IMR-90 (cell line): ENCODE measurements around the gene SLBP. TPM values are rescaled to one million over a fixed set of nuclear protein-coding genes. Genes with fewer than 3 reads are reported as not detected.
A peak's percentile ranks its signal among the peaks of the same experiment; 100 is the strongest.

Experiments used
- ATAC-seq: fragments of 200-7000 bp; cut with Tn5 transposase; 2 replicates; pipeline ENCODE4 v1.9.1; 2020; ENCODE audit warnings: low read depth, mild to moderate bottlenecking, moderate library complexity
- BruUV-seq: library from RNA; stranded (reverse); fragments of 400-500 nt; replicated peaks from 2 replicates; lab custom pipeline; 2021; lab: Mats Ljungman, UMichigan
- CTCF ChIA-PET: fragments of 300-600 bp; formaldehyde crosslinking; extraction: SDS; loops from one replicate; lab custom pipeline; 2021; ENCODE audit warnings: antibody characterized with exemption; lab: Yijun Ruan, JAX
- POLR2A ChIA-PET: fragments of 300-600 bp; sonication (Branson Sonifier 250); formaldehyde crosslinking; loops from one replicate; lab custom pipeline; 2022; ENCODE audit warnings: antibody characterized with exemption; ENCODE audit not compliant: unreplicated experiment; lab: Charles Lee
- DNase-seq: peaks from one replicate; pipeline ENCODE4 v3.0.0; 2013
- H2AFZ ChIP-seq: replicated peaks from 2 replicates; pipeline ENCODE3; 2013; ENCODE audit warnings: low read length, mild to moderate bottlenecking; ENCODE audit not compliant: poor library complexity
- H2AK5ac ChIP-seq: 2 replicates; pipeline ENCODE4 v1.6.1; 2013; ENCODE audit warnings: low read depth, low read length, inconsistent platforms
- H2AK9ac ChIP-seq: replicated peaks from 2 replicates; pipeline ENCODE3; 2013; ENCODE audit warnings: mild to moderate bottlenecking, low read depth, low read length, moderate library complexity; ENCODE audit not compliant: poor library complexity
- H2BK120ac ChIP-seq: 2 replicates; pipeline ENCODE4 v1.6.1; 2013; ENCODE audit warnings: low read depth, low read length, inconsistent platforms
- H2BK15ac ChIP-seq: 3 replicates; pipeline ENCODE4 v1.6.1; 2013; ENCODE audit warnings: low read depth, low read length, inconsistent platforms
- H2BK20ac ChIP-seq: 2 replicates; pipeline ENCODE4 v1.6.1; 2013; ENCODE audit warnings: low read depth, mild to moderate bottlenecking, inconsistent platforms, low read length, moderate library complexity
- H2BK5ac ChIP-seq: 2 replicates; pipeline ENCODE4 v1.6.1; 2013; ENCODE audit warnings: mild to moderate bottlenecking, low read depth, low read length, inconsistent platforms; ENCODE audit not compliant: poor library complexity, severe bottlenecking
- H3K14ac ChIP-seq: replicated peaks from 2 replicates; pipeline ENCODE4 v1.6.1; 2013; ENCODE audit warnings: low read depth, low read length, inconsistent platforms
- H3K18ac ChIP-seq: 2 replicates; pipeline ENCODE4 v1.6.1; 2013; ENCODE audit warnings: low read depth, low read length, control low read depth
- H3K23ac ChIP-seq: 2 replicates; pipeline ENCODE4 v1.6.1; 2013; ENCODE audit warnings: low read depth, low read length, inconsistent platforms
- H3K27ac ChIP-seq: 2 replicates; pipeline ENCODE4 v1.5.1; 2013; ENCODE audit warnings: mild to moderate bottlenecking, control low read depth, low read length; ENCODE audit not compliant: insufficient read depth
- H3K27me3 ChIP-seq: 2 replicates; pipeline ENCODE4 v1.6.1; 2013; ENCODE audit warnings: low read length; ENCODE audit not compliant: control insufficient read depth, insufficient read depth
- H3K36me3 ChIP-seq: 2 replicates; pipeline ENCODE4 v1.6.1; 2013; ENCODE audit warnings: low read length, mixed read lengths; ENCODE audit not compliant: control insufficient read depth, insufficient read depth
- H3K4ac ChIP-seq: 2 replicates; pipeline ENCODE4 v1.6.1; 2013; ENCODE audit warnings: low read depth, low read length, inconsistent platforms
- H3K4me1 ChIP-seq: 2 replicates; pipeline ENCODE4 v1.6.1; 2013; ENCODE audit warnings: low read length, mixed read lengths; ENCODE audit not compliant: control insufficient read depth, insufficient read depth
- H3K4me2 ChIP-seq: 2 replicates; pipeline ENCODE4 v1.6.1; 2013; ENCODE audit warnings: low read depth, mild to moderate bottlenecking, control low read depth, low read length, moderate library complexity
- H3K4me3 ChIP-seq: 2 replicates; pipeline ENCODE4 v1.5.1; 2013; ENCODE audit warnings: low read depth, mild to moderate bottlenecking, control low read depth, low read length, moderate library complexity; ENCODE audit not compliant: insufficient read depth
- H3K56ac ChIP-seq: 2 replicates; pipeline ENCODE4 v1.6.1; 2013; ENCODE audit warnings: low read length, inconsistent platforms; ENCODE audit not compliant: insufficient read depth; ENCODE audit errors: extremely low read depth
- H3K79me1 ChIP-seq, 2 experiments: 2 replicates each; pipeline ENCODE4 v1.6.1; 2013; ENCODE audit warnings: low read length in 2 of 2, inconsistent platforms in 1 of 2, low read depth in 1 of 2
- H3K9ac ChIP-seq: 2 replicates; pipeline ENCODE4 v1.6.1; 2013; ENCODE audit warnings: low read depth, low read length, control low read depth
- H3K9me1 ChIP-seq: 2 replicates; pipeline ENCODE4 v1.6.1; 2013; ENCODE audit warnings: low read length, inconsistent platforms; ENCODE audit not compliant: insufficient read depth
- H3K9me3 ChIP-seq: 2 replicates; pipeline ENCODE4 v1.6.1; 2013; ENCODE audit warnings: low read length; ENCODE audit not compliant: control insufficient read depth, insufficient read depth
- H4K20me1 ChIP-seq: 2 replicates; pipeline ENCODE4 v1.6.1; 2013; ENCODE audit warnings: low read length, inconsistent platforms; ENCODE audit not compliant: insufficient read depth
- H4K5ac ChIP-seq: 2 replicates; pipeline ENCODE4 v1.6.1; 2013; ENCODE audit warnings: mild to moderate bottlenecking, low read depth, low read length, control low read depth
- H4K8ac ChIP-seq, 2 experiments: 2 replicates each; pipeline ENCODE4 v1.6.1; 2013; ENCODE audit warnings: low read depth in 2 of 2, low read length in 2 of 2, control low read depth in 1 of 2, inconsistent platforms in 1 of 2
- H4K91ac ChIP-seq: 2 replicates; pipeline ENCODE4 v1.6.1; 2013; ENCODE audit warnings: low read depth, low read length, inconsistent platforms; ENCODE audit not compliant: insufficient read depth
- BHLHE40 ChIP-seq: fragments of 150-350 bp; IDR thresholded peaks from 2 replicates; pipeline ENCODE4 v1.6.1; 2016; ENCODE audit warnings: mild to moderate bottlenecking, low read depth, low read length
- CHD1 ChIP-seq: IDR thresholded peaks from 2 replicates; pipeline ENCODE4 v1.6.1; 2012; ENCODE audit warnings: low read depth, low read length, improper control_type of control experiment
- FOS ChIP-seq: fragments of 150-350 bp; IDR thresholded peaks from 2 replicates; pipeline ENCODE4 v1.6.1; 2016; ENCODE audit warnings: low read depth, low read length
- MAFK ChIP-seq: IDR thresholded peaks from 2 replicates; pipeline ENCODE4 v1.6.1; 2012; ENCODE audit warnings: low read depth, low read length, improper control_type of control experiment
- MAZ ChIP-seq: IDR thresholded peaks from 2 replicates; pipeline ENCODE4 v1.6.1; 2012; ENCODE audit warnings: low read depth, mild to moderate bottlenecking, low read length, improper control_type of control experiment, moderate library complexity, borderline replicate concordance
- MXI1 ChIP-seq: IDR thresholded peaks from 2 replicates; pipeline ENCODE4 v1.6.1; 2012; ENCODE audit warnings: low read depth, mild to moderate bottlenecking, low read length, moderate library complexity, borderline replicate concordance
- NFE2L2 ChIP-seq: fragments of 150-350 bp; IDR thresholded peaks from 2 replicates; pipeline ENCODE4 v1.6.1; 2016; ENCODE audit warnings: low read depth, mild to moderate bottlenecking, low read length
- POLR2A ChIP-seq: IDR thresholded peaks from 2 replicates; pipeline ENCODE4 v1.6.1; 2012; ENCODE audit warnings: mild to moderate bottlenecking, low read depth, low read length
- RAD21 ChIP-seq: IDR thresholded peaks from 2 replicates; pipeline ENCODE4 v1.6.1; 2012; ENCODE audit warnings: low read length, improper control_type of control experiment
- RCOR1 ChIP-seq: IDR thresholded peaks from 2 replicates; pipeline ENCODE4 v1.6.1; 2012; ENCODE audit warnings: mild to moderate bottlenecking, low read length, improper control_type of control experiment; ENCODE audit not compliant: insufficient replicate concordance
- RFX5 ChIP-seq: IDR thresholded peaks from 2 replicates; pipeline ENCODE4 v1.8.0; 2012; ENCODE audit warnings: low read depth, mild to moderate bottlenecking, low read length, moderate library complexity
- SMC3 ChIP-seq: fragments of 150-350 bp; IDR thresholded peaks from 2 replicates; pipeline ENCODE4 v1.6.1; 2016; ENCODE audit warnings: low read depth, mild to moderate bottlenecking, antibody characterized with exemption, low read length, moderate library complexity
- WGBS, 2 experiments: methylation state at CpG; one replicate each; pipeline versions ENCODE4 v1.1.5 to v1.1.7; 2013; ENCODE audit warnings: missing lambda C conversion rate in 2 of 2; ENCODE audit not compliant: insufficient read length in 1 of 2; ENCODE audit errors: extremely low coverage in 2 of 2; 5-methylcytosine and 5-hydroxymethylcytosine counted together
- dilution Hi-C: fragments of 300-500 bp; cut with HindIII; formaldehyde crosslinking; loops from one replicate; pipeline ENCODE4 v1.14.3; 2018; ENCODE audit warnings: low sequenced_read_pairs; ENCODE audit not compliant: unreplicated experiment
- in situ Hi-C: fragments of 300-500 bp; cut with MboI; formaldehyde crosslinking; loops from 3 replicates; pipeline ENCODE4 v1.14.3; 2019; ENCODE audit warnings: low sequenced_read_pairs, inconsistent platforms, mixed read lengths
- intact Hi-C: fragments of 100-400 bp; cut with micrococcal nuclease; formaldehyde crosslinking; loops from 2 replicates; pipeline ENCODE4 v1.10.0; 2022
- polyA plus RNA-seq, 3 experiments: library from polyadenylated mRNA; depleted of rRNA; stranded (reverse); fragments of >200 nt; gene quantifications; 2 replicates each; pipeline ENCODE4 v1.2.3, GENCODE V29; 2012; ENCODE audit warnings: low replicate concordance in 1 of 3
- total RNA-seq: library from RNA; depleted of rRNA; stranded (reverse); fragments of >200 nt; gene quantifications from 2 replicates; pipeline ENCODE4 v1.2.3, GENCODE V29; 2012
- TF ChIP-seq, protein P1 (sequence below): fragments of 150-350 bp; IDR thresholded peaks from 2 replicates; pipeline ENCODE4 v1.6.1; 2016; ENCODE audit warnings: low read depth, mild to moderate bottlenecking, low read length, moderate library complexity, borderline replicate concordance
- TF ChIP-seq, protein P2 (sequence below): conservative IDR thresholded peaks from 2 replicates; pipeline ENCODE4 v1.5.1; 2012; ENCODE audit warnings: mild to moderate bottlenecking, low read depth, low read length, improper control_type of control experiment

SLBP gene
- total and polyA plus RNA-seq, 2 of the 4 experiments (the other 2 are of a cell fraction) = 64.9 to 66.1 TPM

DNA sequence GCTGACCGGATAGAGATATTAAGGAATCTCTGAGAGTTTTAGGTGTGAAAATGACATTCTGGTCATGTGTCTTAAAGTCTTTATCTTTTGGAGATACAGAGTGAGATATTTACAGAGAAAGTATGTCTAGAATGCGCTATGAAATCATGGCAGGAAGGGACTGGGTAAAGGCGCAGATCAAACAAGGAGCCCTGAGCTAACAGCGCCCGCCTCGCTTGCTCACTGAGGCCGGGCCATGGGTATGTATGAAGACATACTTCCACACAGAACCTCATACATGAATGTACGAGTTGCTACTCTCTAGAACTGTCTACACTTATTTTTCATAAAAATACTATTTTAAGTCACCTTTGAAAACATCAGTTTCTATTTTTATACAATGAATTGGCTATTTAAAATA lies 48.0 kb downstream of the SLBP start:
- no peak overlapping the region for H2AFZ ChIP-seq
- H4K8ac ChIP-seq = no peak overlapping the region
- no peaks in the 10 kb centered on the region for H3K36me3 ChIP-seq
- CTCF ChIA-PET = no interaction called here
- H4K5ac ChIP-seq = no peak overlapping the region
- no peak overlapping the region for H3K9ac ChIP-seq
- no peak overlapping the region for H3K27ac ChIP-seq
- in situ Hi-C loops = no loop called here
- peak; percentile 42 for ATAC-seq
- H3K27me3 ChIP-seq = no peaks in the 10 kb centered on the region
- H3K4ac ChIP-seq = no peak overlapping the region
- H3K9me3 ChIP-seq = no peaks in the 10 kb centered on the region
- H3K4me2 ChIP-seq = no peak overlapping the region
- no peaks in the 10 kb centered on the region for H3K4me1 ChIP-seq
- WGBS, 2 experiments = no CpG with 5 or more reads among the region's 8 CpGs
- DNase-seq = no peak
- no peaks in the 10 kb centered on the region for H3K79me1 ChIP-seq
- no peak overlapping the region for H2BK5ac ChIP-seq
- BruUV-seq = no TSS peak
- H2AK9ac ChIP-seq = no peak overlapping the region
- H3K56ac ChIP-seq = no peak overlapping the region
- H3K23ac ChIP-seq = no peak overlapping the region
- H3K18ac ChIP-seq = no peak overlapping the region
- H3K9me1 ChIP-seq = no peaks in the 10 kb centered on the region; the same call in 1 of the 2 replicates
- dilution Hi-C loops = no loop called here
- POLR2A ChIA-PET = interaction anchor here (0.6 kb wide), 1 partner anchor 72 kb away, joined by 3 read pairs; no protein-coding TSS in a partner anchor
- TF ChIP-seq, protein P1, sequence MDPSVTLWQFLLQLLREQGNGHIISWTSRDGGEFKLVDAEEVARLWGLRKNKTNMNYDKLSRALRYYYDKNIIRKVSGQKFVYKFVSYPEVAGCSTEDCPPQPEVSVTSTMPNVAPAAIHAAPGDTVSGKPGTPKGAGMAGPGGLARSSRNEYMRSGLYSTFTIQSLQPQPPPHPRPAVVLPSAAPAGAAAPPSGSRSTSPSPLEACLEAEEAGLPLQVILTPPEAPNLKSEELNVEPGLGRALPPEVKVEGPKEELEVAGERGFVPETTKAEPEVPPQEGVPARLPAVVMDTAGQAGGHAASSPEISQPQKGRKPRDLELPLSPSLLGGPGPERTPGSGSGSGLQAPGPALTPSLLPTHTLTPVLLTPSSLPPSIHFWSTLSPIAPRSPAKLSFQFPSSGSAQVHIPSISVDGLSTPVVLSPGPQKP = no peak
- no peak for TF ChIP-seq RAD21
- TF ChIP-seq CHD1 = no peak
- no peak for TF ChIP-seq MAFK
- TF ChIP-seq MXI1 = no peak
- no peak for TF ChIP-seq FOS
- TF ChIP-seq NFE2L2 = no peak
- TF ChIP-seq MAZ = no peak
- no peak for TF ChIP-seq BHLHE40
- TF ChIP-seq, protein P2, sequence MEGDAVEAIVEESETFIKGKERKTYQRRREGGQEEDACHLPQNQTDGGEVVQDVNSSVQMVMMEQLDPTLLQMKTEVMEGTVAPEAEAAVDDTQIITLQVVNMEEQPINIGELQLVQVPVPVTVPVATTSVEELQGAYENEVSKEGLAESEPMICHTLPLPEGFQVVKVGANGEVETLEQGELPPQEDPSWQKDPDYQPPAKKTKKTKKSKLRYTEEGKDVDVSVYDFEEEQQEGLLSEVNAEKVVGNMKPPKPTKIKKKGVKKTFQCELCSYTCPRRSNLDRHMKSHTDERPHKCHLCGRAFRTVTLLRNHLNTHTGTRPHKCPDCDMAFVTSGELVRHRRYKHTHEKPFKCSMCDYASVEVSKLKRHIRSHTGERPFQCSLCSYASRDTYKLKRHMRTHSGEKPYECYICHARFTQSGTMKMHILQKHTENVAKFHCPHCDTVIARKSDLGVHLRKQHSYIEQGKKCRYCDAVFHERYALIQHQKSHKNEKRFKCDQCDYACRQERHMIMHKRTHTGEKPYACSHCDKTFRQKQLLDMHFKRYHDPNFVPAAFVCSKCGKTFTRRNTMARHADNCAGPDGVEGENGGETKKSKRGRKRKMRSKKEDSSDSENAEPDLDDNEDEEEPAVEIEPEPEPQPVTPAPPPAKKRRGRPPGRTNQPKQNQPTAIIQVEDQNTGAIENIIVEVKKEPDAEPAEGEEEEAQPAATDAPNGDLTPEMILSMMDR = no peak
- TF ChIP-seq RCOR1 = no peak
- TF ChIP-seq SMC3 = no peak
- no peak for TF ChIP-seq POLR2A
- TF ChIP-seq RFX5 = no peak
- no peak overlapping the region for H2BK120ac ChIP-seq
- no peak overlapping the region for H2BK15ac ChIP-seq
- H2BK20ac ChIP-seq = no peak overlapping the region
- H4K91ac ChIP-seq = no peak overlapping the region
- no peak overlapping the region for H3K14ac ChIP-seq
- intact Hi-C loops = no loop called here
- no peak overlapping the region for H2AK5ac ChIP-seq
- no peaks in the 10 kb centered on the region for H4K20me1 ChIP-seq
- no peak overlapping the region for H3K4me3 ChIP-seq
